ENCODE results near the gene DPP6.

DNA sequence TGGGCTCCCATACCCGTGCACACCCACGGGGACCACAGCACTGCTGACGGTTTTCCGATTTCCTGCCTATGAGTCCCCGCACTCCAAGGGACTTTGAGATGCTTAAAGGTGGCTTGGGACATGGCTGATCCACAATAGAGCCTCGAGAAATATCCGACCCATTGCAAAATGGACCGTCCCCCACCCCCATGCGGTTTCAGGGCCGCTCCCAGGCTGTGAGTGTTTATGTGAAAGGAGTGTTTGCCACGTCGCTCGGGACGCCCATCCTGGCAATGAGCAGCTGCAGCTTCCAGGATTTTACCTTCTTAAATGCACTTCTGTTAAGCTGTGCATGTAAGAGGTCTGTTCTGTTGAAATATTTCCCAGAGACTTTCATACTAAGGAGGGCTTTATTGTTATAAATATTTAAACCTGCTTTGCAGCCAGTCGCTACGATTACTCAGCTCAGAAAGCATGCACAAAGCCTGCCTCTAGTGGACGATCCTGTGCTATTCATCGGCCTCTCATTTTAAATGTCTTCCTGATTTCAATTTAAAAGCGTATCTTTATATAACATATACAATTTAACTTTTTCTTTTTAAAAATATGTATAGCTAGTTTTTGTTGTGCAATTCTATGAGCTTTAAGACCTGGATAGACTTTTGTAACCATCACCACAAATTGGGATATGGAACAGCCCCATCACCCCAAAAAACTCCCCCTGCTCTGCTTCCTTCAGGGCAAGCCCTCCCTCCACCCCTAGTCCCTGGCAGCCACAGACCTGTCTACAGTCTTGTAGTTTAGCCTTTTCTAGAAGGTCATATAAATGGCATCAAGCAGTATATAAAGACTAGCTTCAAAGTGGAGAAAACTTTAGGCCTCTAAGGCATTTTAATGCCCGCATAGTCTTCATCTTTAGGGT, 532.4 kb downstream of the DPP6 start:
- TF ChIP-seq, protein P1, sequence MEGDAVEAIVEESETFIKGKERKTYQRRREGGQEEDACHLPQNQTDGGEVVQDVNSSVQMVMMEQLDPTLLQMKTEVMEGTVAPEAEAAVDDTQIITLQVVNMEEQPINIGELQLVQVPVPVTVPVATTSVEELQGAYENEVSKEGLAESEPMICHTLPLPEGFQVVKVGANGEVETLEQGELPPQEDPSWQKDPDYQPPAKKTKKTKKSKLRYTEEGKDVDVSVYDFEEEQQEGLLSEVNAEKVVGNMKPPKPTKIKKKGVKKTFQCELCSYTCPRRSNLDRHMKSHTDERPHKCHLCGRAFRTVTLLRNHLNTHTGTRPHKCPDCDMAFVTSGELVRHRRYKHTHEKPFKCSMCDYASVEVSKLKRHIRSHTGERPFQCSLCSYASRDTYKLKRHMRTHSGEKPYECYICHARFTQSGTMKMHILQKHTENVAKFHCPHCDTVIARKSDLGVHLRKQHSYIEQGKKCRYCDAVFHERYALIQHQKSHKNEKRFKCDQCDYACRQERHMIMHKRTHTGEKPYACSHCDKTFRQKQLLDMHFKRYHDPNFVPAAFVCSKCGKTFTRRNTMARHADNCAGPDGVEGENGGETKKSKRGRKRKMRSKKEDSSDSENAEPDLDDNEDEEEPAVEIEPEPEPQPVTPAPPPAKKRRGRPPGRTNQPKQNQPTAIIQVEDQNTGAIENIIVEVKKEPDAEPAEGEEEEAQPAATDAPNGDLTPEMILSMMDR (IDR thresholded peaks at IDR 0.05): no peak
- TF ChIP-seq EP300 (IDR thresholded peaks at IDR 0.05): no peak

Data from tibial nerve (tissue), 4 donors.